ENCODE measurements around the gene AP2A1.
A peak's percentile ranks its signal among the peaks of the same experiment; 100 is the strongest.

AP2A1 gene

GRCh38 chr19:49850221-49850486, 83.4 kb downstream of the AP2A1 start:
- Histone ChIP-seq H3K9ac (ENCODE audit: low read depth, low read length) (peak overlapping the region; percentile 80), H3K4me1 (ENCODE audit: insufficient read depth, low read length) (0 out of 2 replicates have a peak, but pooled peaks cover 7% of the 10 kb centered on the region), H3K9me3 (ENCODE audit: control insufficient read depth, insufficient read depth, low read length) (no peaks in the 10 kb centered on the region), H3K36me3 (ENCODE audit: insufficient read depth, low read length) (no peaks in the 10 kb centered on the region)

DNA sequence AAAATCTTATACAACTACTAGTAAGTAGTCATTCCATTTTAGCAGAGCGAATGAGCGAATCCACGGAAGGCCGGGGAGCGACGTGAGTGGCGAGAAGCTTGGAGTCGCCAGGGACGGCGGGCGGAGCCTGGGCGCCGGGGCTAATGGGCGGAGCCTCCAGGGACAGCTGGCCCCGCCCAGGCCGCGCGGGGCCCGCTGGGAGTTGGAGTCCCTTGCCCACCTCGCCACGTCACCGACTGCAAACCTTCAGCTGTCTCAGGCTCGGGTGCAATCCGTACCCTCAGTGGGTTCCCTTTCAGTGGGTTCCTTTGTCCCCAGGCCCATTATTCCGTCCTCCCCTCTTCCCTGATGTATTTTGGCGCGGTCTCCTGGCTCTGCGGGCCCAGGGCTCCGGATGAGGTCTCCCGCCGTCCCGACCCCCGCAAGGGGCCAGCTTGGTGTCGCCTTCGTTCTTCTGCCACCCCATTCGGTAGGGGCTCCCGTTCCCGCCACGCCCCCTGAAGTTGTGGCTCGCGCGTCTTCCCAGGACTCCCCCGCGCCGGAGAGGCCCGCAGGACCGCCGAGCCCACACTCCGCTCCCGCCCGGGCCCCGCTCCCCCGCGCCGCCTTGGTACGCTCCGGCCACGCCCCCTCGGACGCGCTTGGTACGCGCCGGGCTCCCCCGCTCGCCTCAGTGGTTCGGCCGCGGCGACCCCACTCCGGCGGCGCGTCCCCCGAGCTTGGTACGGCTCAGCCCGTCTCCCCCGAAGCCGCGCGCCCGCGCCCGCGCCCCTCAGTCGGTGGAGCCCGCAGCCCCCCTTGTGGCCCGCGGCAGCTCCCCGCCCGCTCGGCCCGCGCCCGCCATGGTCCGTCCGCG, 83.9 kb downstream of the AP2A1 start, which contains the start of gene PTOV1:
Gene PTOV1 (plus strand): TSS at position 673 of the 856 bp plus-strand sequence.
- Histone ChIP-seq H3K9me3 (ENCODE audit: control insufficient read depth, insufficient read depth, low read length) (no peaks in the 10 kb centered on the region), H3K4me1 (ENCODE audit: insufficient read depth, low read length) (0 out of 2 replicates have a peak, but pooled peaks cover 7% of the 10 kb centered on the region), H3K9ac (ENCODE audit: low read depth, low read length) (peak within 1 kb of the TSS; percentile 80), H3K36me3 (ENCODE audit: insufficient read depth, low read length) (no peaks in the 10 kb centered on the region)

DNA sequence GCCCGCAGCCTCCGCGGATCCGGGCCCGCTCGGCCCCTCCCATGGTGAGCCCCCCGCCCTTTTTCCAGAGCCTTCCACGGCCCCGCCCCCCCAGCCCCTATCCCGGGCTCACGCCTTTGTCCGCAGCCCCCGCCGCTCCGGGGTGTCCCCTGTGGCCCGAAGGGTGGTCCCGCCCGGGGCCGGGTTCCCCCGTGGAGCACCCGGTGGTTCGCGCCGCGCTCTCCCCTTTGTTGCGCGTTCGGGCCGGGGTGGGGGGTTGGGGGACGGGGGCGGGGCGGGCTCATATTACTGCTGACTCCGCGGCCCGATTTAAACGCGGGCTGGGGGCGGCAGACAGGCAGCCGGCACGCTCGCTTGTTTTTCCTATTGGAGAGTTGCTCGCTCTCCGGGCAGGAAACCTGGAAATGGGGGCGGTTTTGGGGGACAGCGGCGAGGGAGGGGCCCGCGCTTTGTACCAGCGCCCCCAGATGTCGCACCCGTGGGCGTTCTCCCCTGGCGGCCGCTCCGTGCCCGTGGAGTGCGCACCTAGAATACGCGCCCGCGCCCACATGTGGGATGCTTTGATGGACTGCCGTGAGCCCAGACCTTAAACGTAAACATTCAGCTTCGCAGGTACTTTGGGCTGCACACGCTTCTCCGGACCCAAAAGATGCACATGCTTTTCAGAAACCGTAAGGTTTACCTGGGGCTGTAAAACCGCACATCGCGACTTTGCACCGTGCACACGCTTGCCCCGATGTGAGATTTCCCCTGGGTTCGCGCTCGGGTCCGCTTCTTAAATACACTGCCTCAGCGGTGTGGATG, 84.9 kb downstream of the AP2A1 start:
- Histone ChIP-seq H3K36me3 (ENCODE audit: insufficient read depth, low read length) (no peaks in the 10 kb centered on the region), H3K9ac (ENCODE audit: low read depth, low read length) (peak overlapping the region; percentile 80), H3K9me3 (ENCODE audit: control insufficient read depth, insufficient read depth, low read length) (no peaks in the 10 kb centered on the region), H3K4me1 (ENCODE audit: insufficient read depth, low read length) (0 out of 2 replicates have a peak, but pooled peaks cover 7% of the 10 kb centered on the region)

DNA sequence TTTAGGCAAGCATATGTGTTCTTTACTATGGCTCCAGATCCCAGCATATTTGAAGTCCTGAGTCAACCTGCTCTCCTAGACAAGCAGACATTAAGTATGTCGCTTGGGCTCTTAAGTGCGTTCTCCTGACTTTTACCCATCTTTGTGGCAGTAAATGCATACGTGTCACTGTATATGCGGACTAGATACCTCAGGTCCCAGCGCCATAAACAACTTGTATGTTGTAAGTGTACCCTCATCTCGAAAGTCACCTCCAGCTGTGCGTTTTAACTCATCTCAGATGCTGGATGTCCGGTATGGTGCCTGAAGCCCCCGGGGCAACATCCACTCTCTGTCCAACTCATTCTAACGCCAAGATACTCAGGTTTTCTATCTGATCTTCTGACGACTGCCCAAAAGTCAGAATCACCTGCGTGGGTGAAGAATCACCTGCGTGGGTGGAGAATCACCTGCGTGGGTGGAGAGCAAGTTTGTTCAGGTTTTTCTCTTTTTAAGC, 85.9 kb downstream of the AP2A1 start:
- Histone ChIP-seq H3K9ac (ENCODE audit: low read depth, low read length) (0 out of 2 replicates have a peak overlapping the region, but pooled peaks have one; percentile 71), H3K36me3 (ENCODE audit: insufficient read depth, low read length) (no peaks in the 10 kb centered on the region), H3K9me3 (ENCODE audit: control insufficient read depth, insufficient read depth, low read length) (no peaks in the 10 kb centered on the region), H3K4me1 (ENCODE audit: insufficient read depth, low read length) (0 out of 2 replicates have a peak, but pooled peaks cover 7% of the 10 kb centered on the region)

DNA sequence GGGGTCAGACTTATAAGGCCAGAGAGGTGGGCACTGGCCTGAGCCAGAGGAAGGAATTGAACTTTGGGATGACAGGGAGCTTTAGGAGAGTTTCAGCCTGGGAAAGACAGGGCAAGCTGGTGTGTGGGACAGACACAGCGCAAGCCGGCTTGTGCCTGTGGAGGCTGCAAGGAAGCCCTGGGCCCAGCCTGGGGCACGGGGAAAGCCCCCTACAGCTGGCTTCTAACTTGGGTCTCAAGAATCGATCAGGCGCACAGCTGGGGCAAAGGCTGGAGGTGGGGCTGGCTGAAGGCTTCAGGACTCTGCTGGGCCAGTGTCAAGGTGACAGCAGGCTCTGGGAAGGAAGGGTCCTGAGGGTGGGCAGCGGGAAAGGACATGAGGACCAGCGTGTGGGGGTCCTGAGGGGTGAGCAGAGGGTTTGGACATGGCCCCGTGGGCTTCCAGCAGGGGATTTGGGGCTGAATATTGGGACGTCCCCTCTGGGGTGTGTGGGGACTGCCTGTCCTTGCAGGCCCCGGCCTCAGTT, 87.1 kb downstream of the AP2A1 start:
- Histone ChIP-seq H3K4me1 (ENCODE audit: insufficient read depth, low read length) (0 out of 2 replicates have a peak, but pooled peaks cover 7% of the 10 kb centered on the region), H3K36me3 (ENCODE audit: insufficient read depth, low read length) (no peaks in the 10 kb centered on the region), H3K9me3 (ENCODE audit: control insufficient read depth, insufficient read depth, low read length) (no peaks in the 10 kb centered on the region), H3K9ac (ENCODE audit: low read depth, low read length) (no peak overlapping the region)

GRCh38 chr19:49854378-49855263, 87.8 kb downstream of the AP2A1 start:
- H3K9ac ChIP-seq (ENCODE audit: low read depth, low read length): no peak overlapping the region
- no peaks in the 10 kb centered on the region for H3K36me3 ChIP-seq (ENCODE audit: insufficient read depth, low read length)
- H3K4me1 ChIP-seq (ENCODE audit: insufficient read depth, low read length): 0 out of 2 replicates have a peak, but pooled peaks cover 7% of the 10 kb centered on the region

DNA sequence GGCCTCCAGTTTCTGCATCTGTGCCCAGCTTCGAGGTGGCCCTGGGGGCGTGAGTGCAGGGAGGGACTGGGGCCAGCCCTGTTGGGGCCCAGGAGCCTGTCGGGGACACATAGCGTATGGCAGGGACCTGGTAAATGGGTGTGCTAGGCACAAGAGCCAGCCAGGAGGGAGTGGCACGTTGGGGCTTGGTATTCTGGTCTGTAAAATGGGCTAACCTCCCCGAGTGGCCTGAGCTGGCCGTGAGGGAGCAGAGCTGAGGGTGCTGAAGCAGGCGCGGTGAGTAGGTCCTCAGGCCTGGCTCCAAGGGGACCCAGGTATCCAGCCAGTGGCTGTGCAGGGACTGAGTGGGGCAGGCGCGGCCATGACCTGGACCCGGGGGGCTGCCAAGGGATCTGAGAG, 88.5 kb downstream of the AP2A1 start:
- peaks cover 2% of the 10 kb centered on the region; the same call in 1 of the 2 replicates for H3K36me3 ChIP-seq (ENCODE audit: insufficient read depth, low read length)

More at GRCh38 chr19:49854378-49855263, 87.8 kb downstream of the AP2A1 start:
- no peaks in the 10 kb centered on the region for H3K9me3 ChIP-seq (ENCODE audit: control insufficient read depth, insufficient read depth, low read length)

GRCh38 chr19:49855676-49856573, 89.1 kb downstream of the AP2A1 start:
- H3K36me3 ChIP-seq (ENCODE audit: insufficient read depth, low read length): peaks cover 2% of the 10 kb centered on the region; the same call in 1 of the 2 replicates
- no peaks in the 10 kb centered on the region for H3K9me3 ChIP-seq (ENCODE audit: control insufficient read depth, insufficient read depth, low read length)
- H3K9ac ChIP-seq (ENCODE audit: low read depth, low read length): no peak overlapping the region
- H3K4me1 ChIP-seq (ENCODE audit: insufficient read depth, low read length): peaks cover 3% of the 10 kb centered on the region; the same call in 1 of the 2 replicates

More for the DNA sequence above, 88.5 kb downstream of the AP2A1 start:
- H3K9ac ChIP-seq (ENCODE audit: low read depth, low read length): no peak overlapping the region
- peaks cover 3% of the 10 kb centered on the region; the same call in 1 of the 2 replicates for H3K4me1 ChIP-seq (ENCODE audit: insufficient read depth, low read length)
- H3K9me3 ChIP-seq (ENCODE audit: control insufficient read depth, insufficient read depth, low read length): no peaks in the 10 kb centered on the region

DNA sequence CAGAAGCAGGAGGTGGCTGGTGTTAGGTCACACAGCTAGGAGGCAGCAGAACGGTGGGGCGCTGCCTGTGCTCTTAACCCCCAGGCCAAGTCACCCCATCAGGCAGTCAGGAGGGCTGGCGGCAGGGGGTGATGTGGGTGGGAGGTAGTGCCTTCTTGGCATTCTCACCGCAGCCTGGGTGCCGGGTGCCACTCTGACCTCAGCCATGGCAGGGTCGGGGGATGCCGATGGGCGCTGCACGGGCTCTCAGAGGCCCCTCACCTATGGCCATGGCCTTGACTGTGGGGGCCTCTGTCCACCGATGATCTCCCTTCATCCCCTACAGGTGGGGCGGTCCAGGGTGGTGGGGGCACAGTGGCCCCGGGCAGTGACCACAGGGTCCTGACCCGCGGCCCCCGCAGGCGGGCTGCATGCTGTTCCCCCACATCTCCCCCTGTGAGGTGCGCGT, 89.8 kb downstream of the AP2A1 start:
- H3K9ac ChIP-seq (ENCODE audit: low read depth, low read length): no peak overlapping the region
- H3K36me3 ChIP-seq (ENCODE audit: insufficient read depth, low read length): peaks cover 2% of the 10 kb centered on the region; the same call in 1 of the 2 replicates
- no peaks in the 10 kb centered on the region for H3K9me3 ChIP-seq (ENCODE audit: control insufficient read depth, insufficient read depth, low read length)
- H3K4me1 ChIP-seq (ENCODE audit: insufficient read depth, low read length): peaks cover 3% of the 10 kb centered on the region; the same call in 1 of the 2 replicates
